Keratinocyte (primary cell): ENCODE results near the gene EEIG2. TPM values are rescaled to one million over a fixed set of nuclear protein-coding genes. Genes with fewer than 3 reads are reported as not detected.

Experiments
- DNase-seq: peaks from one replicate; pipeline ENCODE4 v3.0.0-alpha.2; 2011; ENCODE audit warnings: low read depth, missing footprints, low spot score
- FAIRE-seq: peaks from 2 replicates; lab custom pipeline; 2011; peaks lifted over from hg19 to GRCh38; lab: Jason Lieb, UNC
- H2AFZ ChIP-seq: 2 replicates; pipeline ENCODE4 v1.6.0; 2012; ENCODE audit warnings: low read length, control low read depth, inconsistent platforms; ENCODE audit not compliant: control insufficient read depth
- H3K27ac ChIP-seq: 2 replicates; pipeline ENCODE4 v1.5.1; 2011; ENCODE audit warnings: low read length; ENCODE audit not compliant: control insufficient read depth, insufficient read depth
- H3K27me3 ChIP-seq: 3 replicates; pipeline ENCODE4 v1.6.0; 2011; ENCODE audit warnings: low read length; ENCODE audit not compliant: control insufficient read depth, insufficient read depth; ENCODE audit errors: extremely low read depth
- H3K36me3 ChIP-seq, 2 experiments: 2 replicates in 1 of 2; 3 replicates in 1 of 2; pipeline ENCODE4 v1.5.1; 2011; ENCODE audit warnings: low read length in 2 of 2, mild to moderate bottlenecking in 1 of 2; ENCODE audit not compliant: control insufficient read depth in 2 of 2, insufficient read depth in 2 of 2; ENCODE audit errors: extremely low read depth in 1 of 2
- H3K4me1 ChIP-seq: 3 replicates; pipeline ENCODE4 v1.5.1; 2011; ENCODE audit warnings: low read length; ENCODE audit not compliant: control insufficient read depth, insufficient read depth; ENCODE audit errors: extremely low read depth
- H3K4me2 ChIP-seq: 3 replicates; pipeline ENCODE4 v1.6.0; 2011; ENCODE audit warnings: low read depth, low read length; ENCODE audit not compliant: control insufficient read depth, insufficient read depth; ENCODE audit errors: extremely low read depth
- H3K4me3 ChIP-seq, 3 experiments: fragments of 200-600 bp in 1 of 3; sonication (generic) in 1 of 3; 2 replicates in 2 of 3; 3 replicates in 1 of 3; pipeline ENCODE4 v1.5.1; 2011 to 2016; ENCODE audit warnings: low read length in 3 of 3, mild to moderate bottlenecking in 3 of 3, control low read depth in 2 of 3, inconsistent platforms in 1 of 3, low read depth in 1 of 3, mixed read lengths in 1 of 3, mixed run types in 1 of 3, moderate library complexity in 1 of 3; ENCODE audit not compliant: control insufficient read depth in 2 of 3, insufficient read depth in 2 of 3; ENCODE audit errors: extremely low read depth in 1 of 3
- H3K79me2 ChIP-seq: 2 replicates; pipeline ENCODE4 v1.6.0; 2012; ENCODE audit warnings: low read length; ENCODE audit not compliant: control insufficient read depth, insufficient read depth
- H3K9ac ChIP-seq: 3 replicates; pipeline ENCODE4 v1.6.0; 2011; ENCODE audit warnings: low read length; ENCODE audit not compliant: control insufficient read depth, insufficient read depth; ENCODE audit errors: extremely low read depth
- H3K9me1 ChIP-seq: 3 replicates; pipeline ENCODE4 v1.6.0; 2011; ENCODE audit warnings: low read length; ENCODE audit not compliant: control insufficient read depth, insufficient read depth; ENCODE audit errors: extremely low read depth
- H3K9me3 ChIP-seq: 2 replicates; pipeline ENCODE4 v1.5.1; 2012; ENCODE audit warnings: low read depth, low read length; ENCODE audit not compliant: control insufficient read depth
- H4K20me1 ChIP-seq: 3 replicates; pipeline ENCODE4 v1.6.0; 2011; ENCODE audit warnings: low read length; ENCODE audit not compliant: control insufficient read depth, insufficient read depth; ENCODE audit errors: extremely low read depth
- EZH2 ChIP-seq: IDR thresholded peaks from one replicate; pipeline ENCODE4 v1.6.1; 2012; ENCODE audit warnings: inconsistent platforms, mild to moderate bottlenecking, low read length, moderate library complexity
- dilution Hi-C: fragments of 300-500 bp; cut with MboI; formaldehyde crosslinking; loops from one replicate; pipeline ENCODE4 v1.7.0; 2020; ENCODE audit warnings: low sequenced_read_pairs; ENCODE audit not compliant: extremely low pct_ligation_motif_present
- polyA minus RNA-seq, 3 experiments: library from RNA; depleted of rRNA, polyadenylated mRNA; stranded (reverse); fragments of >200 nt; gene quantifications; 1 replicate in 1 of 3; 2 replicates in 1 of 3; 3 replicates in 1 of 3; pipeline ENCODE4 v1.2.3, GENCODE V29; 2011
- polyA plus RNA-seq, 5 experiments: library from polyadenylated mRNA; depleted of rRNA in 3 of 5; stranded (reverse) in 3 of 5; stranded (forward) in 1 of 5; unstranded in 1 of 5; fragments of >200 nt; gene quantifications; 1 replicate in 1 of 5; 2 replicates in 3 of 5; 3 replicates in 1 of 5; pipeline versions ENCODE4 v1.2.1 to v1.2.3, GENCODE V29; 2011 to 2012; ENCODE audit warnings: missing spikeins in 2 of 5, low read depth in 1 of 5, low replicate concordance in 1 of 5
- TF ChIP-seq, protein P1 (sequence below), 3 experiments: IDR thresholded peaks in 1 of 3; conservative IDR thresholded peaks in 1 of 3; optimal IDR thresholded peaks in 1 of 3; 2 replicates in 2 of 3; 3 replicates in 1 of 3; pipeline versions ENCODE3 to v1.5.1; 2011; ENCODE audit warnings: low read length in 3 of 3, mild to moderate bottlenecking in 3 of 3, moderate library complexity in 2 of 3, control low read depth in 1 of 3, inconsistent platforms in 1 of 3; ENCODE audit not compliant: insufficient read depth in 2 of 3; ENCODE audit errors: extremely low read depth in 1 of 3

EEIG2 gene
- polyA plus RNA-seq (0.95 to 2.0 TPM (median 1.6 TPM) in 3 replicates), polyA minus RNA-seq (0.33 to 2.5 TPM (median 2.0 TPM) in 3 replicates)
- 0.37 TPM for polyA plus RNA-seq (2011; ENCODE audit: low read depth)
- 1.1 and 2.2 TPM in 2 replicates for polyA plus RNA-seq (2011; cell fraction: cytosol; rRNA removed)
- 1.1 and 1.2 TPM in 2 replicates for polyA plus RNA-seq (2011; cell fraction: nucleus; rRNA removed)
- 0.24 and 1.4 TPM in 2 replicates for polyA plus RNA-seq (2012; ENCODE audit: low replicate concordance)
- 1.5 TPM for polyA minus RNA-seq (2011; cell fraction: cytosol; rRNA and poly(A)+ RNA removed)
- polyA minus RNA-seq (2011; cell fraction: nucleus; rRNA and poly(A)+ RNA removed), result 0.84 and 1.9 TPM in 2 replicates

DNA sequence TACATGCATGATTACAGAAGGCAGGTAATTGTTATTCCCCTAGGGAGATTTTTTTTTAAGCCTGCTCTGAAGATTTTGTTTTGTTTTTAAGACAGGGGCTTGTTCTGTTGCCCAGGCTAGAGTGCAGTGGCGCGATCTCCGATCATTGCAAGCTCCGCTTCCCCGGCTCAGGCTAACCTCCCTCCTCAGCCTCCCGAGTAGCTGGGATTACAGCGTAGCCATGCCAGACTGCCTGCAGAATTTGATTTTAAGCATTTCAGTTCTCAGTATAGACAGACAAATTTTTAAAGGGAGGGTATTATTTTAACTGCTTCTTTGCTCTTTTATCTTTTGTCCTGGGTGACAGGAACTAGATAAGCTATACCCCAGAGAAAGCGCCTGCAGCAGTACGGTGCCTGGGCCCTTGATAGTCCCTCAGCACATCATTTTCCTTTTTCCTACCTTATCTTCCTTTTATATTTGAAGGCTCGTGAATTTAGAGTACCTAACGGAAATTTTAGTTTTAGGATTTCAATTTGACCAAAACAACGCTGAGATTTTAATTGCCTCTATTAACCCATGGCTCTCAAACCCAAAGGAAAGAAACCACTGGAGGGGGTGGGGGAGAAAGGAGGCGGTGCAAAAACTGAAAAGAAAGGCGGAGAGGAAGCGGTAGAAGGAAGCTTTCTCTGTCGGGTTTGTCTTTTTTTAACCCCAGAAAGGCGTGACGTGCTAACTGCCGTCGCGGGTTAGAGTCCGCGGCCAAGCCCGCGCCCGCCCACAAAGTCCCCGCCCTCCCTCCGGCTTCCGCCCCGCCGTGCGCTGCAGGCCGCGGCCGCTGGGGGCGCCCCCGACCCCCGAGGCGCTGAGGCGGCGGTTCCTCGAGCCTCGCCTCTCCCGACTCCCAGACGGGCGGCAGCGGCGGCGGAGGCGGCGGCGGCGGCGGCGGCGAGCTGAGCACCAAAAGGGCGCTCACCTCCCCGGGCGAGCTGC is at the start of gene EEIG2:
EEIG2 (plus strand) TSS at position 886 of the 972 bp plus-strand sequence. CDS start 329 bp downstream, outside the sequence.
- peak within 1 kb of the TSS; percentile 90 for H2AFZ ChIP-seq
- H3K27me3 ChIP-seq, result no peaks in the 10 kb centered on the region
- dilution Hi-C loops, result no loop called here
- DNase-seq (no peak), FAIRE-seq (no peak)
- H3K4me3 ChIP-seq, result peak within 1 kb of the TSS; percentile 43 to 72 (median 69)
- H3K27ac ChIP-seq, result no peak within 1 kb of the TSS
- no peaks in the 10 kb centered on the region for H3K79me2 ChIP-seq
- H3K4me2 ChIP-seq, result peak within 1 kb of the TSS; percentile 93
- peak within 1 kb of the TSS; percentile 40 for H3K9ac ChIP-seq
- no peaks in the 10 kb centered on the region for H4K20me1 ChIP-seq
- H3K36me3 ChIP-seq, result no peaks in the 10 kb centered on the region
- no peaks in the 10 kb centered on the region for H3K9me1 ChIP-seq
- no peaks in the 10 kb centered on the region for H3K9me3 ChIP-seq
- TF ChIP-seq, protein P1, sequence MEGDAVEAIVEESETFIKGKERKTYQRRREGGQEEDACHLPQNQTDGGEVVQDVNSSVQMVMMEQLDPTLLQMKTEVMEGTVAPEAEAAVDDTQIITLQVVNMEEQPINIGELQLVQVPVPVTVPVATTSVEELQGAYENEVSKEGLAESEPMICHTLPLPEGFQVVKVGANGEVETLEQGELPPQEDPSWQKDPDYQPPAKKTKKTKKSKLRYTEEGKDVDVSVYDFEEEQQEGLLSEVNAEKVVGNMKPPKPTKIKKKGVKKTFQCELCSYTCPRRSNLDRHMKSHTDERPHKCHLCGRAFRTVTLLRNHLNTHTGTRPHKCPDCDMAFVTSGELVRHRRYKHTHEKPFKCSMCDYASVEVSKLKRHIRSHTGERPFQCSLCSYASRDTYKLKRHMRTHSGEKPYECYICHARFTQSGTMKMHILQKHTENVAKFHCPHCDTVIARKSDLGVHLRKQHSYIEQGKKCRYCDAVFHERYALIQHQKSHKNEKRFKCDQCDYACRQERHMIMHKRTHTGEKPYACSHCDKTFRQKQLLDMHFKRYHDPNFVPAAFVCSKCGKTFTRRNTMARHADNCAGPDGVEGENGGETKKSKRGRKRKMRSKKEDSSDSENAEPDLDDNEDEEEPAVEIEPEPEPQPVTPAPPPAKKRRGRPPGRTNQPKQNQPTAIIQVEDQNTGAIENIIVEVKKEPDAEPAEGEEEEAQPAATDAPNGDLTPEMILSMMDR (optimal IDR thresholded peaks at IDR 0.05 in 1 of 3, IDR thresholded peaks at IDR 0.05 in 1 of 3, conservative IDR thresholded peaks at IDR 0.05 in 1 of 3; ENCODE audit: extremely low read depth in 1 of 3, insufficient read depth in 2 of 3, low read length in 3 of 3), result peak in 2 of 3 experiments; percentile 56 to 67
- TF ChIP-seq EZH2, result no peak
- peaks cover 15% of the 10 kb centered on the region for H3K4me1 ChIP-seq

DNA sequence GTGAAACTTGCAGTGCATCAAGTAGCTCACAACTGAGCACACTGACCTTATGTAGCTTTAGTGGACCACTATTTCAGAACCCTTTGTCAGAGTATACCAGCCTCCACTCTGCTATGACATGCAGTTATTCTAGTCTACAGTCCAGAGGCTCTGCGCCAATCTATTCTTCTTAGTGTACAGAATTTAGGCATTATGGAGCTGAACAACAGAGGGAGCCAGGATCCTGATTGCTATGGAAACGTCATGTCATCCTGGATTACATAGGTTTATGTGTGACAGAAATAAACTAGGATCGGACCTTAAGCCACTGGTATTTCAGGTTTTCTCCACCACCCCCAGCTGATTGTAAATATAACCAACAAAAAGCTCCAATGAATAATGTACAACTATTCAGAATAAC is 48.1 kb upstream of the EEIG2 start:
- no peak for TF ChIP-seq EZH2
- TF ChIP-seq, protein P1 (optimal IDR thresholded peaks at IDR 0.05 in 1 of 3, IDR thresholded peaks at IDR 0.05 in 1 of 3, conservative IDR thresholded peaks at IDR 0.05 in 1 of 3; ENCODE audit: extremely low read depth in 1 of 3, insufficient read depth in 2 of 3, low read length in 3 of 3), result no peak
- Histone ChIP-seq H3K36me3 (no peaks in the 10 kb centered on the region), H3K27ac (no peak overlapping the region), H3K4me1 (no peaks in the 10 kb centered on the region), H3K4me3 (no peak overlapping the region), H3K4me2 (no peak overlapping the region), H3K27me3 (no peaks in the 10 kb centered on the region), H3K9me1 (no peaks in the 10 kb centered on the region), H4K20me1 (no peaks in the 10 kb centered on the region), H3K9ac (no peak overlapping the region), H2AFZ (no peak overlapping the region), H3K9me3 (no peaks in the 10 kb centered on the region), H3K79me2 (no peaks in the 10 kb centered on the region)
- DNase-seq (no peak), FAIRE-seq (no peak)
- dilution Hi-C loops, result no loop called here
